K562 (cell line): ENCODE measurements around the gene CCDC9B. TPM values are rescaled to one million over a fixed set of nuclear protein-coding genes. Genes with fewer than 3 reads are reported as not detected.
A peak's percentile ranks its signal among the peaks of the same experiment; 100 is the strongest.

Source experiments
- ATAC-seq: fragments of 200-7000 bp; cut with Tn5 transposase; 3 replicates; pipeline ENCODE4 v1.9.1; 2020; ENCODE audit warnings: moderate library complexity
- BruUV-seq: library from RNA; stranded (reverse); fragments of 400-500 nt; replicated peaks from 2 replicates; lab custom pipeline; 2021; lab: Mats Ljungman, UMichigan
- CTCF ChIA-PET: fragments of 300-600 bp; formaldehyde crosslinking; extraction: SDS; loops from one replicate; lab custom pipeline; 2021; ENCODE audit warnings: low intra/inter-chr PET ratio; lab: Yijun Ruan, JAX
- POLR2A ChIA-PET: fragments of 300-600, 350-650 bp; sonication (Branson Sonifier 250); formaldehyde crosslinking; extraction: SDS; loops from one replicate; lab custom pipeline; 2021; ENCODE audit warnings: antibody characterized with exemption, inconsistent platforms; lab: Yijun Ruan, JAX
- DNase-seq, 4 experiments: peaks; one replicate each; pipeline versions ENCODE4 v3.0.0 to v3.0.0-alpha.2; 2011 to 2018; ENCODE audit warnings: low spot score in 3 of 4, mixed read lengths in 3 of 4; ENCODE audit errors: extremely low read depth in 1 of 4
- FAIRE-seq: peaks from 2 replicates; lab custom pipeline; 2011; peaks lifted over from hg19 to GRCh38; lab: Jason Lieb, UNC
- H2AFZ ChIP-seq: 2 replicates; pipeline ENCODE4 v1.6.0; 2011; ENCODE audit warnings: low read depth, low read length, control low read depth, inconsistent platforms
- H3K27ac ChIP-seq: fragments of 200-600 bp; 3 replicates; pipeline ENCODE4 v1.8.0; 2011; ENCODE audit warnings: low read depth, mild to moderate bottlenecking, control low read depth, inconsistent platforms, low read length, moderate library complexity, mixed read lengths; ENCODE audit errors: extremely low read depth
- H3K27me3 ChIP-seq, 2 experiments: fragments of 300-600 bp in 1 of 2; 2 replicates in 1 of 2; 3 replicates in 1 of 2; pipeline versions ENCODE4 v1.6.0 to v1.8.0; 2011; ENCODE audit warnings: inconsistent platforms in 2 of 2, low read length in 2 of 2, mild to moderate bottlenecking in 1 of 2, mixed read lengths in 1 of 2, moderate library complexity in 1 of 2; ENCODE audit not compliant: control insufficient read depth in 2 of 2, insufficient read depth in 2 of 2
- H3K36me3 ChIP-seq: fragments of 300-600 bp; 3 replicates; pipeline ENCODE4 v1.8.0; 2011; ENCODE audit warnings: mild to moderate bottlenecking, low read length, inconsistent platforms; ENCODE audit not compliant: control insufficient read depth, insufficient read depth
- H3K4me1 ChIP-seq, 2 experiments: fragments of 200-600 bp in 1 of 2; replicated peaks in 1 of 2; 2 replicates in 1 of 2; 3 replicates in 1 of 2; pipeline versions ENCODE4 v1.5.1 to v1.8.0; 2011; ENCODE audit warnings: inconsistent platforms in 2 of 2, low read length in 2 of 2, mild to moderate bottlenecking in 1 of 2, mixed read lengths in 1 of 2, moderate library complexity in 1 of 2; ENCODE audit not compliant: control insufficient read depth in 2 of 2, insufficient read depth in 2 of 2
- H3K4me2 ChIP-seq: 2 replicates; pipeline ENCODE4 v1.6.1; 2011; ENCODE audit warnings: low read length, control low read depth, inconsistent platforms, mixed read lengths; ENCODE audit not compliant: insufficient read depth
- H3K4me3 ChIP-seq: fragments of 200-600 bp; sonication (generic), shearing (Covaris generic); 2 replicates; pipeline ENCODE4 v1.5.1; 2016; ENCODE audit warnings: control low read depth, inconsistent platforms
- H3K79me2 ChIP-seq: fragments of 200-600 bp; 3 replicates; pipeline ENCODE4 v1.8.0; 2011; ENCODE audit warnings: low read length, inconsistent platforms; ENCODE audit not compliant: control insufficient read depth, insufficient read depth
- H3K9ac ChIP-seq, 2 experiments: 2 replicates each; pipeline versions ENCODE4 v1.6.0 to v1.6.1; 2011; ENCODE audit warnings: low read depth in 2 of 2, low read length in 2 of 2, control low read depth in 1 of 2, inconsistent platforms in 1 of 2, mild to moderate bottlenecking in 1 of 2, mixed read lengths in 1 of 2; ENCODE audit not compliant: insufficient read depth in 1 of 2
- H3K9me1 ChIP-seq: one replicate; pipeline ENCODE4 v1.6.0; 2011; ENCODE audit warnings: inconsistent platforms, mild to moderate bottlenecking, low read length, moderate library complexity; ENCODE audit not compliant: control insufficient read depth, insufficient read depth
- H3K9me3 ChIP-seq: replicated peaks from 2 replicates; pipeline ENCODE4 v1.5.1; 2011; ENCODE audit warnings: low read depth, low read length, inconsistent platforms; ENCODE audit not compliant: control insufficient read depth, insufficient read depth
- H4K20me1 ChIP-seq: replicated peaks from 2 replicates; pipeline ENCODE4 v1.6.1; 2011; ENCODE audit warnings: low read length, inconsistent platforms, mixed read lengths; ENCODE audit not compliant: control insufficient read depth, insufficient read depth
- ARID1B ChIP-seq: fragments of 450-650 bp; IDR thresholded peaks from 2 replicates; pipeline ENCODE4 v1.6.1; 2016; ENCODE audit warnings: antibody characterized with exemption, mild to moderate bottlenecking, inconsistent platforms
- CCNT2 ChIP-seq: IDR thresholded peaks from 2 replicates; pipeline ENCODE4 v1.6.1; 2011; ENCODE audit warnings: borderline replicate concordance, low read depth, mild to moderate bottlenecking, moderate library complexity, mixed read lengths, low read length; ENCODE audit not compliant: insufficient read length; ENCODE audit errors: extremely low read depth
- FOXJ2 ChIP-seq: fragments of 200-800 bp; sonication (Bioruptor generic); IDR thresholded peaks from 2 replicates; pipeline ENCODE4 v1.6.1; 2016; ENCODE audit warnings: missing genetic modification characterization, missing compliant biosample characterization
- HMBOX1 ChIP-seq: sonication (generic); IDR thresholded peaks from 2 replicates; pipeline ENCODE4 v1.6.1; 2016
- MITF ChIP-seq: IDR thresholded peaks from 2 replicates; pipeline ENCODE4 v1.6.1; 2014; ENCODE audit warnings: antibody characterized with exemption
- PBX2 ChIP-seq, 2 experiments: IDR thresholded peaks in 1 of 2; conservative IDR thresholded peaks in 1 of 2; 2 replicates each; pipeline ENCODE4 v1.6.1; 2016; ENCODE audit warnings: low read depth in 2 of 2, mild to moderate bottlenecking in 1 of 2, missing compliant biosample characterization in 1 of 2, missing genetic modification characterization in 1 of 2, moderate library complexity in 1 of 2
- PHB2 ChIP-seq: fragments of 450-650 bp; IDR thresholded peaks from 2 replicates; pipeline ENCODE4 v1.6.1; 2017; ENCODE audit warnings: low read depth
- ZNF280A ChIP-seq: fragments of 450-650 bp; IDR thresholded peaks from 2 replicates; pipeline ENCODE4 v1.6.1; 2018; ENCODE audit warnings: mild to moderate bottlenecking, low read depth; ENCODE audit not compliant: partially characterized antibody
- ZNF785 ChIP-seq: fragments of 250-450 bp; sonication (Bioruptor Pico); IDR thresholded peaks from 2 replicates; pipeline ENCODE4 v1.4.0; 2020; ENCODE audit warnings: mild to moderate bottlenecking
- WGBS: fragments of 100-300 bp; shearing (Covaris generic); methylation state at CpG from one replicate; pipeline ENCODE4 v1.1.6; 2016; ENCODE audit warnings: low coverage, mixed read lengths; ENCODE audit not compliant: insufficient coverage; ENCODE audit errors: missing lambda C conversion rate; 5-methylcytosine and 5-hydroxymethylcytosine counted together
- in situ Hi-C: fragments of 300-500 bp; cut with MboI; formaldehyde crosslinking; loops from 4 replicates; pipeline ENCODE4 v1.15.0; 2018; ENCODE audit warnings: inconsistent platforms, mixed read lengths
- intact Hi-C: fragments of 100-400 bp; cut with micrococcal nuclease; formaldehyde crosslinking; loops from 2 replicates; pipeline ENCODE4 v1.14.2; 2022
- polyA plus RNA-seq, 8 experiments: library from polyadenylated mRNA; depleted of rRNA in 4 of 8; stranded (reverse) in 5 of 8; unstranded in 3 of 8; fragments of >200 nt; fragmentation: Nextera tagmentation in 2 of 8; fragmentation: Illumina TruSeq in 1 of 8; extraction: Ambion mirVana in 2 of 8; extraction: Trizol in 1 of 8; gene quantifications; 2 replicates each; pipeline versions ENCODE4 v1.2.1 to v1.2.3, GENCODE V29; 2011 to 2014; ENCODE audit warnings: inconsistent platforms in 1 of 8, missing spikeins in 1 of 8
- total RNA-seq, 7 experiments: library from RNA; depleted of rRNA in 6 of 7; stranded (reverse); fragments of >200 nt in 6 of 7; fragmentation: Illumina TruSeq in 2 of 7; extraction: Trizol in 2 of 7; gene quantifications; 2 replicates each; pipeline versions ENCODE4 v1.2.1 to v1.2.3, GENCODE V29; 2011 to 2021; ENCODE audit warnings: low replicate concordance in 1 of 7

The CCDC9B gene
- total and polyA plus RNA-seq, 9 of the 15 experiments (the other 6 are each of a cell fraction or from before 2014, with no cell fraction given) = 0.01 to 0.47 (median 0.15) TPM; not detected in 1

- no peaks in the 10 kb centered on the region for H3K36me3 ChIP-seq
- peaks cover 6% of the 10 kb centered on the region; the same call in 1 of the 2 replicates for H4K20me1 ChIP-seq
- 76% methylated on average over 9 of the region's 19 CpGs for WGBS
- H3K27me3 ChIP-seq = no peaks in the 10 kb centered on the region
- no TSS peak for BruUV-seq
- H3K4me3 ChIP-seq = no peak overlapping the region
- H3K79me2 ChIP-seq = no peaks in the 10 kb centered on the region
- ChIA-PET CTCF (interaction anchor here (0.6 to 1.9 kb wide), 6 partner anchors 15 to 61 kb away, joined by 3 to 11 read pairs (median 6); partner anchors contain the start of genes ANKRD63 and INAFM2), POLR2A (interaction anchor here (0.6 to 2.2 kb wide), 5 partner anchors 9 to 58 kb away, joined by 3 to 12 read pairs (median 5); partner anchors contain the start of gene INAFM2)
- ATAC-seq (no peak), FAIRE-seq (no peak), DNase-seq (no peak)
- H3K9me1 ChIP-seq = no peaks in the 10 kb centered on the region
- H2AFZ ChIP-seq = peak overlapping the region; percentile 69
- in situ Hi-C loops = no loop called here
- intact Hi-C loops = loop anchor here (5.0 kb wide), 1 partner anchor 120 kb away; no protein-coding TSS in a partner anchor
- H3K9me3 ChIP-seq = no peaks in the 10 kb centered on the region
- peak overlapping the region in 1 of 2 experiments; percentile 33; a peak in 1 of 4 replicates for H3K9ac ChIP-seq
- H3K4me2 ChIP-seq = no peak overlapping the region
- H3K27ac ChIP-seq = no peak overlapping the region
- TF ChIP-seq CCNT2 = no peak
- no peak for TF ChIP-seq ZNF280A
- no peak for TF ChIP-seq ZNF785 (CRISPR knock-in tag)
- TF ChIP-seq PHB2 = no peak
- no peak for TF ChIP-seq ARID1B
- no peak for TF ChIP-seq FOXJ2 (tag)
- no peak for TF ChIP-seq PBX2 (CRISPR knock-in tag; IDR thresholded peaks at IDR 0.05; ENCODE audit: low read depth)
- no peak for TF ChIP-seq PBX2 (tag; conservative IDR thresholded peaks at IDR 0.05; ENCODE audit: low read depth)
- no peak for TF ChIP-seq MITF
- TF ChIP-seq HMBOX1 = no peak
- H3K4me1 ChIP-seq = peaks cover 22 to 63% of the 10 kb centered on the region in 2 experiments
These were observed 3.1 kb downstream of the CCDC9B start for GRCh38 chr15:40337597-40337996.
